OCI-LY1 (cell line): ENCODE measurements around the gene GDI1.

Experiments used
- CTCF ChIP-seq: fragments of 200-600 bp; sonication (generic), shearing (Covaris generic); IDR thresholded peaks from 2 replicates; pipeline ENCODE4 v1.5.1; 2017; ENCODE audit warnings: mild to moderate bottlenecking, antibody characterized with exemption, low read length, moderate library complexity, mixed read lengths
- EZH2 ChIP-seq: fragments of 200-600 bp; sonication (generic), shearing (Covaris generic); IDR thresholded peaks from 2 replicates; pipeline ENCODE4 v1.8.0; 2017; ENCODE audit warnings: borderline replicate concordance, mixed run types, mild to moderate bottlenecking, antibody characterized with exemption, low read length, moderate library complexity, mixed read lengths

- TF ChIP-seq CTCF = no peak
- no peak for TF ChIP-seq EZH2
These were observed 35.1 kb downstream of the GDI1 start for GRCh38 chrX:154471839-154472684.
